ENCODE data around the gene KIF9. TPM values are rescaled to one million over a fixed set of nuclear protein-coding genes. Genes with fewer than 3 reads are reported as not detected.
"Not testable (repeated sequence)": the region's sequence is repeated elsewhere in the genome, so short reads cannot be mapped to it uniquely, and the experiment has no call there.

Gene KIF9
- polyA plus RNA-seq (2012; ENCODE audit: low read depth, missing spikeins) = 5.4 TPM

- TF ChIP-seq TAF1 (IDR thresholded peaks at IDR 0.05; ENCODE audit: low read depth, low read length) (peak; percentile 69; the same call in 1 of the 2 replicates), SPI1 (IDR thresholded peaks at IDR 0.05; ENCODE audit: low read depth, low read length) (0 out of 2 replicates have a peak, but pooled peaks have one; percentile 11), POU2F2 (IDR thresholded peaks at IDR 0.05; ENCODE audit: low read depth, low read length) (peak; percentile 45; the same call in 1 of the 2 replicates), PAX5 (IDR thresholded peaks at IDR 0.05; ENCODE audit: insufficient read depth, low read length, severe bottlenecking) (no peak), POLR2A (IDR thresholded peaks at IDR 0.05; ENCODE audit: low read depth, low read length) (peak; percentile 79), POLR2AphosphoS5 (IDR thresholded peaks at IDR 0.05; ENCODE audit: low read depth, low read length) (peak; percentile 83; the same call in 1 of the 2 replicates)
- DNase-seq (ENCODE audit: insufficient read length, low spot score) = peak; percentile 94
- peak; percentile 99 for FAIRE-seq
Observed at GRCh38 chr3:47282424-47283192, at the start of gene KIF9, which contains the start of gene KLHL18. KIF9 (minus strand) TSS chr3:47282799; CDS start chr3:47277374, 5,425 bp downstream. KLHL18 (plus strand) TSS chr3:47282944; CDS start chr3:47282966, 22 bp downstream.

- DNase-seq (ENCODE audit: insufficient read length, low spot score) (peak; percentile 50), FAIRE-seq (peak; percentile 63)
- TF ChIP-seq POLR2AphosphoS5 (IDR thresholded peaks at IDR 0.05; ENCODE audit: low read depth, low read length) (no peak), POLR2A (IDR thresholded peaks at IDR 0.05; ENCODE audit: low read depth, low read length) (no peak), POU2F2 (IDR thresholded peaks at IDR 0.05; ENCODE audit: low read depth, low read length) (no peak), SPI1 (IDR thresholded peaks at IDR 0.05; ENCODE audit: low read depth, low read length) (no peak), PAX5 (IDR thresholded peaks at IDR 0.05; ENCODE audit: insufficient read depth, low read length, severe bottlenecking) (no peak), TAF1 (IDR thresholded peaks at IDR 0.05; ENCODE audit: low read depth, low read length) (no peak)
Observed at GRCh38 chr3:47324278-47324865, 41.8 kb upstream of the KIF9 start.

- DNase-seq (ENCODE audit: insufficient read length, low spot score) = no peak
- FAIRE-seq = peak; percentile 43
- TF ChIP-seq POLR2AphosphoS5 (IDR thresholded peaks at IDR 0.05; ENCODE audit: low read depth, low read length) (no peak), PAX5 (IDR thresholded peaks at IDR 0.05; ENCODE audit: insufficient read depth, low read length, severe bottlenecking) (no peak), POU2F2 (IDR thresholded peaks at IDR 0.05; ENCODE audit: low read depth, low read length) (no peak), TAF1 (IDR thresholded peaks at IDR 0.05; ENCODE audit: low read depth, low read length) (no peak), SPI1 (IDR thresholded peaks at IDR 0.05; ENCODE audit: low read depth, low read length) (no peak), POLR2A (IDR thresholded peaks at IDR 0.05; ENCODE audit: low read depth, low read length) (no peak)
Observed at GRCh38 chr3:47323431-47324277, 41.1 kb upstream of the KIF9 start.

- no peak for TF ChIP-seq TAF1 (IDR thresholded peaks at IDR 0.05; ENCODE audit: low read depth, low read length)
- TF ChIP-seq SPI1 (IDR thresholded peaks at IDR 0.05; ENCODE audit: low read depth, low read length) = no peak
- no peak for TF ChIP-seq POLR2A (IDR thresholded peaks at IDR 0.05; ENCODE audit: low read depth, low read length)
- no peak for TF ChIP-seq PAX5 (IDR thresholded peaks at IDR 0.05; ENCODE audit: insufficient read depth, low read length, severe bottlenecking)
- no peak for TF ChIP-seq POLR2AphosphoS5 (IDR thresholded peaks at IDR 0.05; ENCODE audit: low read depth, low read length)
- TF ChIP-seq POU2F2 (IDR thresholded peaks at IDR 0.05; ENCODE audit: low read depth, low read length) = no peak
- FAIRE-seq (no peak), DNase-seq (ENCODE audit: insufficient read length, low spot score) (no peak)
Observed at GRCh38 chr3:47319956-47320355, 37.4 kb upstream of the KIF9 start.

GRCh38 chr3:47318916-47319315, 36.3 kb upstream of the KIF9 start:
- no peak for DNase-seq (ENCODE audit: insufficient read length, low spot score)
- no peak for FAIRE-seq
- TF ChIP-seq PAX5 (IDR thresholded peaks at IDR 0.05; ENCODE audit: insufficient read depth, low read length, severe bottlenecking) (no peak), POLR2AphosphoS5 (IDR thresholded peaks at IDR 0.05; ENCODE audit: low read depth, low read length) (no peak), SPI1 (IDR thresholded peaks at IDR 0.05; ENCODE audit: low read depth, low read length) (no peak), POU2F2 (IDR thresholded peaks at IDR 0.05; ENCODE audit: low read depth, low read length) (no peak), POLR2A (IDR thresholded peaks at IDR 0.05; ENCODE audit: low read depth, low read length) (no peak), TAF1 (IDR thresholded peaks at IDR 0.05; ENCODE audit: low read depth, low read length) (no peak)

GRCh38 chr3:47316151-47316550, 33.6 kb upstream of the KIF9 start:
- not testable (repeated sequence) for FAIRE-seq; DNase-seq (ENCODE audit: insufficient read length, low spot score)

GRCh38 chr3:47315069-47315647, 32.6 kb upstream of the KIF9 start:
- TF ChIP-seq PAX5 (IDR thresholded peaks at IDR 0.05; ENCODE audit: insufficient read depth, low read length, severe bottlenecking) (no peak), POLR2A (IDR thresholded peaks at IDR 0.05; ENCODE audit: low read depth, low read length) (no peak), POLR2AphosphoS5 (IDR thresholded peaks at IDR 0.05; ENCODE audit: low read depth, low read length) (no peak), POU2F2 (IDR thresholded peaks at IDR 0.05; ENCODE audit: low read depth, low read length) (no peak), TAF1 (IDR thresholded peaks at IDR 0.05; ENCODE audit: low read depth, low read length) (no peak), SPI1 (IDR thresholded peaks at IDR 0.05; ENCODE audit: low read depth, low read length) (peak; percentile 57)
- DNase-seq (ENCODE audit: insufficient read length, low spot score) (no peak), FAIRE-seq (no peak)

- FAIRE-seq (no peak), DNase-seq (ENCODE audit: insufficient read length, low spot score) (no peak)
- TF ChIP-seq TAF1 (IDR thresholded peaks at IDR 0.05; ENCODE audit: low read depth, low read length) = no peak
- no peak for TF ChIP-seq POLR2AphosphoS5 (IDR thresholded peaks at IDR 0.05; ENCODE audit: low read depth, low read length)
- TF ChIP-seq PAX5 (IDR thresholded peaks at IDR 0.05; ENCODE audit: insufficient read depth, low read length, severe bottlenecking) = no peak
- no peak for TF ChIP-seq POLR2A (IDR thresholded peaks at IDR 0.05; ENCODE audit: low read depth, low read length)
Observed at GRCh38 chr3:47314056-47314764, 31.6 kb upstream of the KIF9 start.

All from GM12891 (cell line).